NCI-H460 (cell line): ENCODE measurements around the gene KLHL12. TPM values are rescaled to one million over a fixed set of nuclear protein-coding genes. Genes with fewer than 3 reads are reported as not detected.
A peak's percentile ranks its signal among the peaks of the same experiment; 100 is the strongest.

Source experiments
- DNase-seq: peaks from one replicate; pipeline ENCODE4 v3.0.0-alpha.2; 2016; ENCODE audit warnings: low read depth; ENCODE audit errors: extremely low read depth
- total RNA-seq: library from RNA; depleted of rRNA; stranded (reverse); fragments of >200 nt; shearing (Covaris generic); gene quantifications from 2 replicates; pipeline ENCODE4 v1.2.3, GENCODE V29; 2014

Gene KLHL12
- total RNA-seq, 1 experiment from 2014 or later: 44.6 TPM

DNA sequence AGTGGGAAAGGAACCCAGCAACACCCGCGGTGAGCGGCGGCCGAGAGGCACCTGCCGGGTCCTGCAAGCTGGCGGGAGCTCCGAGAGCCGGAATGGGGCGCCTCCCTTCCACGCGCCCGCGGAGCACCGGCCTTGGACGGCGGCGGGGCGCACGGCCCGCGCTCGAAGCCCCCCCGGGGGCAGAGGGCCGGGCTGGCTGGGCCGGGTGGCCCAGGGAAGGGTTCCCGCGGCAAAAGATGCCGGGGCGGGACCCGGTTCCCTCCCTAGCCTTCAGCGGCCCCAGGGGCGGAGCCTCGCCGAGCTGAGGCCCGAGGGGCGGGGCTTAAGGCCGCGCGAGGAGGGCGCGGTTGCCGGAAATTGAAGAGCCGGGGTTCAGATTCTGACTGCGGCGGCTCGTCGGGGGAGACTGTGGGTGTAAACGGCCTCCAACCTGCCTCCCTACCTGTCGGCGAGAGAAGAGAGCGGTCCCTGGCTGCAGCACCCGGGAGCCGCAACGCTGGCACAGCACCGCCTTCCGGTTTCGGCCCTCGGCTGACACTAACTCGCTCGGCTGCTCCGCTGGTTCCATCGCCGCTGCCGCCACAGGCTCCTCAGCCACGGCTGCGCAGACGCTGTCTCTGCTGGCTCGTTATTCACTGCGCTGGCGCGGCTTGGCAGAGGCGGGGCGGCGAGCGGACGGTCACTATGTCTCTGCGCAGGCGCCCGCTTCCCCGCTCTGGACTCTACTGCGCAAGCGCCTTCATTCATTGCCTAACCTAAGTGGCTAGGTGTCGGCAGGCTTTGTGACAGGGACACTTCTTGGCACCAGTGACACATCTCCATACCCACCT, 38.3 kb downstream of the KLHL12 start, which contains the start of gene RABIF:
TSS of gene RABIF (minus strand) at position 619 of the 830 bp plus-strand sequence. CDS start at position 568, 51 bp downstream.
- DNase-seq: peak; percentile 98

DNA sequence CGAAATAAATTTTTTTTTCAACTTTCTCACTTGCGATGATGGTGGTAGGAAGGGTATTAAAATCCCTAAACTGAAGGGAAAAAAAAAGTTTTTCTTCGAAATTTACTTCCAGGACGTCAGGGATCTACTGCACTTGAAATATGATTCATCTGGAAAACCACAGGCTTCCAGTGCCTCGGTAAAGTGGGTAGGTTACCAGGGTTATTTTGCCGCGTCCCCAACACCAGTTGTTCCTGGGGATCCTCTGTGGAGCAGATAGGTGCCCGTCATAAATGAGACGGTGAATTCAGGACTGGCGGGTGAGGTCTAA, 38.9 kb downstream of the KLHL12 start:
- no peak for DNase-seq

DNA sequence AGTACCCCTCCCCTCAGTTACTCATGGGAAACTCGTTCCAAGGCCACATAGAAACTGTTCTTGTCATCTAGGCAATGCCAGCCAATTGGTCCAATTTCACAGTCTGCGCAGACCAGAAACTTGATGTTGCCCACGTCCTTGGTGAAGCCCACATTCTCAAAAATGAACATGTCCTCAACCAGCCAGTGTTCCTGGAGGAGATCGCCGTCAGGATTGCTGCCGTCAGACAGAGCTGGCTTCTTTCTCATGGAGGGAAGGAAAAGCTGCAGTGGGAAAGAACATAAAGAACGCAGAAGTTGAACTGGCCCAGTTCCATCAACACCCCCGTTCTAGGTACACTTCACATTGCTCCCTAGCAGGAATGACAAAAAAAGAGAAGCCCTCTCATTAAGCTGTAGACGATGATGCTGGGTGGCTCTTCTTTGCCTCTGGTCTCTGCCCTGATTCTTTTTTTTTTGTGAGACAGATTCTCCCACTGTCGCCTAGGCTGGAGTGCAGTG, 46.0 kb downstream of the KLHL12 start:
- no peak for DNase-seq

DNA sequence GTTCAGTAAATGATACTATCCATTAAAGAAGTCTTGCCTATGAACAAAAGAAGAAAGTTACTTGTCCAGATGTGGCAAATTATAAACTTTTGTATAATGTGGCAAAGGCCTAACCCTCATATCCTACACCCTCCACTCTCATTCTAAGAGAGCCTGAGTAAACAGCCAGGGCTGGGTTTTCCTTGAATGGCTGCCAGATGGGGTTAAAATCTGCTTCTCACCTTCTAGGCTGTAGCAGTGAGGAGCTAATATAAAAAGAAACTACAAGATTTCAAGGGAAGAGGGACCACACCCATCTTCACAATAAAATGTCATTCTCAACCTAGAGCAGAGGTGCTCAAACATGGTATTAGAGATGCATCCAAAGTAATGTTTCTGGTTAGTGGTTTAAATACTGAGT, 47.0 kb downstream of the KLHL12 start:
- DNase-seq: no peak

DNA sequence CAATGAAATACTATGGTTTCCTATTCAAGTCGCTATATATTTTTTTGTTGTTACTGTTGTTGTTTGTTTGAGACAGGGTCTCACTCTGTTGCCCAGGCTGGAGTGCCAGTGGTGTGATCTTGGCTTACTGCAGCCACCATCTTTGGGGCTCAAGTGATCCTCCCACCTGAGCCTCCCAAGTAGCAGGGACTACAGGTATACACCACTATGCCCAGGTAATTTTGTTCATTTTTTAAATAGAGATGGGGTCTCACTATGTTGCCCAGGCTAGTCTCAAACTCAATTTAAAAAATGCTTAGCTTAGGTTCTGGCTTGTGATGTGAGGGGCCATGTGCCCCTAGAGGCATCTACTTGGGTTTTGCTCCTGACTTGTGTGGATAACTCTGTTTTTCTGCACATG, 47.9 kb downstream of the KLHL12 start:
- DNase-seq: no peak

DNA sequence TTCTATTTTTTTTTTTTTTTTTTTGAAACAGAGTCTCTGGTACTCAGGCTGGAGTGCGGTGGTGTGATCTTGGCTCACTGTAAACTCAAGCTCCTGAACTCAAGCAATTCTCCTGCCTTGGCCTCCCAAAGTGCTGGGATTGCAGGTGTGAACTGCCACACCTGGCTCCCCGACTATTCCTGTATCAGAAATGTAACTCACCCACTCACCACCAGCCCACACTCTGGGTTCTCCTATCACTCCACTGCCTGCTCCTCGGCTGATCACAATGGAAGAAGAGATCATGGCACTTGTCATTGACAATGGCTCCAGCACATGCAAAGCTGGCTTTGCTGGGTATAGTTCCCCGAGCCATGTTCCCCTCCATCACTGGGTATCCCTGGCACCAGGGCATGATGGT, 54.0 kb downstream of the KLHL12 start:
- DNase-seq: no peak

DNA sequence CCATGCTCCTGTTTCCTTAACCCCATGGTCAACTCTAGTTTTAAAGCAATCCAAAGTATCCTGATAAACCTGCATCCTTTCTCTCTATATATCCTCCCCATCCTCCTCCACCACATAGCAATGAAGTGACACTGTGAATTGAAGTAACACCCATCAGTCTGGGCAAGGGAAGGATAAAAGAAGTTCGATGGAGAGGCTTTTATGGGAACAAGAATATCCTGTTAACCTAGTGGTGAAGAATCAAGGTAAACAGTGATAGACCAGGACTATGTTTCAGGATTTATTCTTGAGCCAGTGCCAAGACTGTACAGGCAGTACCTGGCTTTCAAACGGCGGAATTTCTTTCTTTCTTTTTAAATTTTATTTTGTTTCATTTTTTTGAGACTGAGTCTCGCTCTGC, 55.7 kb downstream of the KLHL12 start:
- no peak for DNase-seq

DNA sequence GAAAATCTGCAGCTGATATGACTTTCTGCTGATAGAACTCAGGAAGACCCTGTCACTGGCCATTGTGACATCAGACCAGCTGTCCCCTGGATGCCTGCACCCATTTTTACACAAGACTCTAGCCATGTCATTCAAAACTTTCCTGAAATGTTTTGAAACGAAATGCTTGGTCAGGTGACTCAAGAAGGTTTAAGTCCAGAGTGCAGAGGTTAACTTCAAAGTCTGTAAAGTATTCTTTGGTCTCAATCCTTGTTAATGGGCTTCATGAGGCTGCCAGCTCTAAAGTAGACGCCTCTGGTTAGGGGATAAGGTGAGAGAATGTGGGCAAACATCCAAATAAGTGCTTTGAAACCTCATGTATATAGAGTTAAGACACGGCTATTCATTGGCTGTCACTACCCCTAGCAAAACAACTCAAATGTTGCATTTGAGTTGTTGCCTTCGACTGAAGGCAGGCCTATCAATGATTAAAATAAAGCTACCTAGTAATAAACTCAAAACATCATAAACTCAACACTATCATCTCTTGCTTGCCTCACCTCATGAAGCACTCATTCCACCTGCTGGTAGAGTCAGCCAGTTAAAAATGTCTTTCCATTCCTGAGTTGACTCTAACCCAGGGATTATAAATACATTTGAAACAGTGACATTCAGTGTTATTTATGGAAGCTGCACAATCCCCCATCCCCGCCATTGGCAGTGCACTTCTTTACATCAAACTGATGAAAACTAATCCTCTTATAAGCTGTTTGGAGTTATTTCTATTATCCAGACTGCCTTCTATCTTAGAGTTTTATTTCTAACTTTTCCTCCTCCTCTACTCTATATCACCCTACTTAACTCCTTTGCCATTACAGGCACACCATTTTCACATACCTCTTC, 64.1 kb downstream of the KLHL12 start:
- no peak for DNase-seq

DNA sequence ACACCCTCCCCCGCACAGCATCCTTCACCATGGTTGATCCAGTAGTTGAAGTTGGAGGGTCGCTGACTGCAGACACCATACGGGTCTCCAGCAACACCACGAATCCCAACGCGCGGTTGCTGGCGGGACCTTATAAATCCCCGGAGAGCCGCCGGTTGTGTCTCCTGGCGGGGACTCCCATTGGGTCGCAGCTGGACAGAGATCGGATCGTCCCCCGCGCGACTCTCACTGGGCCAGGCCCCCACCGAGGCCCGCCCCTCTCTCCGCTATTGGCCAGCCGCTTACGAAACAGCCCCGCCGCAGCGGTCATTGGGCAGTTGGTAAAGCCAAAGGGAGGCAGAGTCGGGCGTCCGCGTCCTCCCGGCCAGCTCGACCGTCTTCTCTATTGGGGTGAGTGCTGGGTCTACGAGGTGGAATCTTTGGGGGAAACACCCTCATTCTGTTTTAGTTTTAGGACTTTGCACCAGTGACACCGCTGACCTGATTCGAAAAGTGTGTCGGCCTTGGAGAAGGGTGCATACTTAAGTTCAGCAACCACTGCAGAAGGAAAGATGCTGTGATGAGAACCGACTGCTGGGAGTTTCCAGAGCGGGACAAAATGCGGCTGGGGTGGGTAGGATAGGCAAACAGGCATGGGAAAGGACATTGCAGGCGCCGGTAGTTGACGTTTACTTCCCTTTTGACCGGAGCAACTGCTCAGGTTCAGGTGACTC, 65.5 kb downstream of the KLHL12 start:
- DNase-seq: peak; percentile 89

DNA sequence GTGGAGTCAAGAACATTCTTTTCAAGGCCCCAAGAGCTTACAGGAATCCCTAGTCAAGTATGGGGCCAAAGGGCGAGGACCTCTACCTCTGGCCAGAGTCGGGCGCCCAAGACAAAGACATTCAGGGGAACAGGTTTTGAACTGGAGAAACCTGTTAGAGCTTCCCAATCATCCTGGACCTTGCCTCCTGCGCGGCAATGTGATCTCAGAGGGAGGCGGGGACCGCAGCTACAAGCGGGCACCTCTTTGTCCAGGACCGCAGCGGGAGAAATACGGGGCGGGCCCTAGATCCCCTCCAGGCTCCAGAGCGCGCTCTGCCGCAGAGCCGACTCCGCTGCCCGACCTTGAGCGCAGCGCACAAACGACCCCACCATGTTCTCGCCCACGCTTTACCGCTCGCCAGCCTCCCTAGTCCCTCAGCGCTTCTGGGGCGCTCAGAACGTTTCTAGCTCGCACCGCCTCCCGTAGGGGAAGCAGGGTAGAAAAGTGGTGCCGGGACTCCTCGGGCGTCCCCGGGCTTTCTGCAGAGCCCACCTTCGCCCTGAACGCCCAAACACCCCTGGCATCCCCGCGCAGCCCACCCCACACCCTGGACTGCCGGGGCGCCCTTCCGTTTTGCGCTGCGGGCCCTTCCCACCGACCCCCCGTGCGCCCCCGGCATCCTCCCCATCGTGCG, 66.2 kb downstream of the KLHL12 start:
- DNase-seq: no peak

DNA sequence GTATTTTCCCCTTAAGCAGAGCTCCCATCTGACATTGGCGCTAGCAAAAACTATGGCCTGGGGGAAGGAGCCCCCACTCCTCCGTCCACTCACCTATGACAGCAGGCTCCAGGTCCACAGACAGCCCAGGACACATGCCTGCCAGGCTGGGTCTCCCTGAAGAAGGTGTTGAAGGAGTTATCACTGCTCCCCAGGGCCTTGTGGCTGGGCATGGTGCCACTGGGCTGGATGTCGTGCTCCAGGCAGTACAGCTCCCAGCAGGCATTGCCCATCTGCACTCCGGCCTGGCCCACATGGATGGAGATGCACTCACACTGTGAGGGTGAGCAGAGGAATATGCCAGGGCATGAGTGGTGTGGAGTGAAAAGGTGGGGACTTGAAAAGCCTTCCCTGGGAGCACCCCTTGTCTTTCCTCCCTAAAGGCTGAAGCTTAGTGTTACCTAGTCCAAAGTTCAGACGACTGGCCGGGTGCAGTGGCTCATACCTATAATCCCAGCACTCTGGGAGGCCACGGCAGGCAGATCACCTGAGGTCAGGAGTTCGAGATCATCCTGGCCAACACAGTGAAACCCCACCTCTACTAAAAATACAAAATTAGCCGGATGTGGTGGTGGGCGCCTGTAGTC, 68.1 kb downstream of the KLHL12 start:
- DNase-seq: no peak

DNA sequence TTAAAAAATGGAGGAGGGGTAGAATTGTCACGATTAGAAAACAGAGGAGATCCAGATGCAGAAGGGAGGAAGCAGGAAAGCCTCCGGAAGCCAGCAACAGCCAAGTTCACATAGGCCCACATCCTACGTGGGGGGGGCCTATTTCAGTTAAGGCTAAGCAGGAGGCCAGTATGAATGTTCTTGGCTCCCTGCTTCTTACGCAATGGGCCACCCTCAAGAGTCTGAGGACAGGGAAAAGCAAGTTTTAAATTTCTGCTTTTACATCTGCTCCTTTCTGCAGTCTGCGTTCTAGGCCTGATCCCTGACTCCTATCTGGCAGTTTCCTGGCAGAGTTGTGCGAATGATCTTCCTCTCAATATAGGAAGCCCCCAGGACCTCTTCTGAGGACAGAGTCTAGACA, 68.7 kb downstream of the KLHL12 start:
- DNase-seq: no peak

DNA sequence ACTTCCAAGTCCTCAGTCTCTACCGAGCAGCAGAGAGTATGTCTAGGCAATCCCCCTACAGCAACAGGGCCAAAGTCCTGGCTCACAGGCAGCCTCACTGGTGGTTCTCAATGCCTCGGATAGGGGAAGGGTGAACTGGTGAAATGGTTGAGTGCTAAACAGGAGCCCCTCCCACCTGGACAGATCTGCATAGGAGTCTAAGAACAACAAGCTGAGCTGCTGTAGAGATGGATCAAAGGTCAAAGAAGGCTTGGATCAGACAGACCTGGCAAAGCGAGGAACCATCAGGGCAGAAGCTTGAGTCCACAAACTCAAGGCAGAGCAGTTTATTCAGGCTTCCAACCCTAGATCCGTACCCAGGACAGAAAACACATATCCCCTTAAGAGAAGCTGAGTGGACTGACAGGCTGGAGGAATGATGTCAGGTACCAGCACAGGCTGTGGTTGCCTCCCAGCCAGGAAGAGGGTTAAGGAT, 69.9 kb downstream of the KLHL12 start:
- DNase-seq: no peak

DNA sequence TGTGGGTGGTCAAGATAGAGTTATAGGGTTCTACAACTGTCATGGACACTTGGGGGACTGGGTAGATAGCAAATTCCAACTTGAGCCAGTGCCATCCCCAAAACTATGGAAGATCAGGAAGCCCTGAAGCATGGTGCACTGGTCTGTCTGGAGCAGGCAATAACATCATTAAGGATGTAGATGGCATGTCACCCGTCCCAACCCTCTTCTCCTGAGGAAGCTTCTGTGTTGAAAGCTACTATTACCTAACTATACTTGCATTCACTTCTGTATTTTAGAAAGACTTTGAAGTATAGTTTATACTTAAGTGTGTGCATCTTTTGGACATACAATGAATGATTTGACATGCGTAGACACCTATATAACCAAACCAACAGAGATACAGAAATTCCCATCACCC, 71.0 kb downstream of the KLHL12 start:
- no peak for DNase-seq

DNA sequence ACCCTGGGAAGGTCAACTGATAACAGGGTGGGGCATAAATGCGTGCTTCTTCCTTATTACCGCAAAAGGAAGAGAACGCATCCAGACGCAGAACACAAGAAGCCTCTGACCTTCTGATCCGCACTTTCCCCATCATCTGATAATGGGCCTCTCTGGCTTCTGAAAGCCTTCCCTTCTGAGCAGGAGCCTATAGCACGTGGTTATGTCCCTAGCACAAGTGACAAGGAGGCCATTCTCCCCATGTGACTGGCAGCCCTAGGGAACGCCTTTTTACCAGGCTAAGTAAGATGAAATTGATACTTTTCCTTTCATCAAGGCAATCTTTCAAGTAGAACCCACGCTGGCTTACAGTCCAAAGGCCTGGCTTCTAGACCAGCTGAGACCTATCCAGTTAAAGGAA, 72.2 kb downstream of the KLHL12 start:
- no peak for DNase-seq

DNA sequence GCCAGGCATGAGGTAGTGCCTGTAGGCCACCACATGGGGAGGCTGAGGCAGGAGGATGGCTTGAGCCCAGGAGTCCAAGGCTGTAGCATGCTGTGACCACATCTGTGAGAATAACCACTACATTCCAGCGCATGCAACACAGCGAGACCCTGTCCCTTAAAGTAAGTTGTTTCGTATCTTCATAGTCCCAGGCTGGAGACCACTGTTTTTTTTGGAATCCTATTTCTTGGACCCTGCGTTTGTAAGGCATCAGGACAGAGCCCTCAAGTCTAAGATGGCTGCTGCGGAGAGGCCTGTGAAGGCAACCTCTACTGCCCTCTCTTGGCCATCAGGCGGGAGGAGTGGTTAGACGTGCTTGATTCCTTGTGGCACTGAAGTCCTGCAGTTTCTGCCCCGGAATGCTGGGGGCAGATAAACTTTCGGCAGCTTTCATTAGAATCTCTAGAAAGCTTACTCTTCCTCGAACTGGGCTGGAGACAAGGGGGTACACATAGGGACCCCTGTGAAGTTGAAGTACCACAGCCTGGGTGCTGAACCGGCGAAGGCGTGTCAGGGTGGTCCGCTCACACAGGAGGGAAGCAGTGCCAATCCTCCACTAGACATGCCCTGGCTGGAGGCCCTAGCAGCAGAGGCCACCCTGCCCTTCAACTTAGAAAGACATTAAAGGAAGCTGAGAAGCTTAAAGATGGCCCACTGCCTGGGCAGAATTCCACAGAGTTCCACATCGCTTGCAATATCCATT, 74.7 kb downstream of the KLHL12 start:
- DNase-seq: peak; percentile 65

DNA sequence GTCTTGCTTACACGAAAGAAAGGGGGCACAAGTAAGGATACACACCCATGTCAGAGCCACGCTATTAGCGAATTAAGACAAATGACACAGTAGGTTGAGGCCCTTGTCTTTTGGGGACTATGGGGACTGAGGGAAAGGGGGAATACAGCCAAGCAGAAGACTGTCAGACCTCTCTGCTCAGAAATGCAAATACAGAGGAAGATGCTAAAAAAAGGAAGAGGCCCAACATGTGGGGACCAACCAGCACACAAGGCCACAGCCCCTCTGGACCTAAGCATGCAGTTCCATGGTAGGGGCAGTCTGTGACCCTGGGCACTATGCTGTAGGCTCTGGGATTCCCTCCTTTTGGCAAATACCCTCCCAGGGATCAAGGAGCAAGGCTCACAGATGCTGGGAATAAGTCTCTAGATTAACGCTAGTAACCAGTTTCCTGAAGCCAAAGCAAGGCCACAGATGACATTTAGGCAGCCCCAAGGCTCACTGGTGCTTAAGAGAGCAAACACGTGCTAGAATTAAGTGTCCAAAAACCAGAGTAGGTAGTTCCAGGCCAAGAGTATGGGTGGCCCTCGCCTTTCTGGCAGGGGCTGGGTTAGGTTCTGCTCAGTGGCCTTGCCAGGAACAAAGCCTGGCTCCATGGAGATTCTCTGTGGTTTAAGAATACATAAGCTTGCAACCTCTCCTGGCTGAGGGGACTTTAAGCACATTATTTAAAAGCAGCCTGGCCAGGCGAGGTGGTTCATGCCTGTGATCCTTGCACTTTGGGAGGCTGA, 76.3 kb downstream of the KLHL12 start:
- DNase-seq: no peak

DNA sequence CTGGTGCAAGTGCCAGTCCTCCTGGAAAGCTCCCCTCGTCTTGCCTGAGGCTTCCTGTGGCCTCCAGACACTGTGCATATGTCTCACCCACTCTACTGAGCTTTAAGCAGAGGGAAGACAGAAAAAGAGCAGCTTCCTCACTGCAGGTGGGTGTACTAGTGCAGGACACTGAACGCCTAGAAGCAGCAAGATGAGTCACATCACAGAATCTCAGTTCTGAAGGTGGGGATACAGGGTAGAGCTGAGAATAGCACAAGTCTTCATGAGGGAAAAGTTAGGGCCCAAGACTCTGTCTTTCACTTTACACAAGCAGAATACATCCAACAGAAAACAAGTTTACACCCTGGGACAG, 78.9 kb downstream of the KLHL12 start:
- no peak for DNase-seq

DNA sequence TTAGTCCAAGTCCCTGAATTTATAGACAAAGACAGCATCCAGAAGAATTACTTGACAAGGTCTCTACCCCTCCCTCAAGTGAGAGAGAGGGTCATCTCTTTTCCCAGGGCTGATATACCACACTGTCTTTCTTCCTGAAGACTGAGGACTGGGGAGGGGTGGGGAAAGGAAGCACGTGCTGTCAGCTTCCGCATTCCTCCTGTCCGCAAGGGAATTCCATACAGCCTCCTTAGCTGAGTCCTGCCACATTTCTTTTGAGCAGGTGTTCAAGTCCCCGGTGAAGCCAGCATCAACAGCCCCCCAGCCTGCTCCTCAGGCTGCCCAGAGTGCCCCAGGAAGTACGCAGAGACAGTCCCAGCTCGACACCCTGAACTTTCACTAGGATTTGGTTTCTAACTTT, 82.1 kb downstream of the KLHL12 start:
- DNase-seq: no peak
